Endothelial cell of umbilical vein (primary cell): ENCODE measurements around the gene F5. TPM values are rescaled to one million over a fixed set of nuclear protein-coding genes. Genes with fewer than 3 reads are reported as not detected.

Experiments
- BruUV-seq: library from RNA; stranded (reverse); fragments of 400-500 nt; replicated peaks from 2 replicates; lab custom pipeline; 2021; lab: Mats Ljungman, UMichigan
- CTCF ChIA-PET: fragments of 300-600, 350-600 bp; sonication (Branson Sonifier 250); formaldehyde crosslinking; loops from one replicate; lab custom pipeline; 2021; ENCODE audit warnings: antibody characterized with exemption, inconsistent platforms; lab: Charles Lee
- POLR2A ChIA-PET: fragments of 300-600, 350-600 bp; sonication (Branson Sonifier 250); formaldehyde crosslinking; loops from one replicate; lab custom pipeline; 2021; ENCODE audit warnings: antibody characterized with exemption, inconsistent platforms; lab: Charles Lee
- DNase-seq: peaks from one replicate; pipeline ENCODE4 v3.0.0-alpha.2; 2011; ENCODE audit warnings: low read depth, low spot score
- FAIRE-seq: peaks from 2 replicates; lab custom pipeline; 2011; peaks lifted over from hg19 to GRCh38; lab: Jason Lieb, UNC
- H2AFZ ChIP-seq: 2 replicates; pipeline ENCODE4 v1.6.0; 2012; ENCODE audit warnings: low read depth, low read length, control low read depth, inconsistent platforms
- H3K27ac ChIP-seq: 2 replicates; pipeline ENCODE4 v1.5.1; 2011; ENCODE audit warnings: low read depth, mild to moderate bottlenecking, control low read depth, low read length, moderate library complexity; ENCODE audit not compliant: insufficient read depth
- H3K27me3 ChIP-seq, 2 experiments: 2 replicates each; pipeline versions ENCODE4 v1.6.0 to v1.6.1; 2011; ENCODE audit warnings: low read length in 2 of 2, mixed read lengths in 1 of 2; ENCODE audit not compliant: control insufficient read depth in 2 of 2, insufficient read depth in 2 of 2
- H3K36me3 ChIP-seq, 2 experiments: 2 replicates in 1 of 2; 3 replicates in 1 of 2; pipeline ENCODE4 v1.5.1; 2011; ENCODE audit warnings: low read length in 2 of 2, mild to moderate bottlenecking in 1 of 2, moderate library complexity in 1 of 2; ENCODE audit not compliant: control insufficient read depth in 2 of 2, insufficient read depth in 2 of 2; ENCODE audit errors: extremely low read depth in 1 of 2
- H3K4me1 ChIP-seq: 3 replicates; pipeline ENCODE4 v1.5.1; 2011; ENCODE audit warnings: mild to moderate bottlenecking, low read length; ENCODE audit not compliant: control insufficient read depth, insufficient read depth; ENCODE audit errors: extremely low read depth
- H3K4me2 ChIP-seq: 2 replicates; pipeline ENCODE4 v1.6.1; 2011; ENCODE audit warnings: low read length, control low read depth, mixed read lengths; ENCODE audit not compliant: insufficient read depth
- H3K4me3 ChIP-seq, 3 experiments: fragments of 200-600 bp in 1 of 3; sonication (generic), shearing (Covaris generic) in 1 of 3; replicated peaks in 1 of 3; 2 replicates each; pipeline ENCODE4 v1.5.1; 2011 to 2016; ENCODE audit warnings: control low read depth in 3 of 3, low read length in 3 of 3, mild to moderate bottlenecking in 2 of 3, inconsistent platforms in 1 of 3, low read depth in 1 of 3, moderate library complexity in 1 of 3; ENCODE audit not compliant: insufficient read depth in 1 of 3
- H3K79me2 ChIP-seq: 2 replicates; pipeline ENCODE4 v1.6.0; 2012; ENCODE audit warnings: low read length, inconsistent platforms; ENCODE audit not compliant: control insufficient read depth, insufficient read depth
- H3K9ac ChIP-seq: replicated peaks from 2 replicates; pipeline ENCODE3; 2011; ENCODE audit warnings: low read length, control low read depth; ENCODE audit not compliant: insufficient read depth; ENCODE audit errors: extremely low read depth
- H3K9me1 ChIP-seq: replicated peaks from 3 replicates; pipeline ENCODE4 v1.6.0; 2011; ENCODE audit warnings: mild to moderate bottlenecking, low read length; ENCODE audit not compliant: control insufficient read depth, insufficient read depth; ENCODE audit errors: extremely low read depth
- H3K9me3 ChIP-seq: replicated peaks from 2 replicates; pipeline ENCODE4 v1.5.1; 2012; ENCODE audit warnings: low read length, inconsistent platforms; ENCODE audit not compliant: control insufficient read depth, insufficient read depth
- H4K20me1 ChIP-seq: replicated peaks from 2 replicates; pipeline ENCODE3; 2011; ENCODE audit warnings: mild to moderate bottlenecking, low read length; ENCODE audit not compliant: control insufficient read depth, insufficient read depth; ENCODE audit errors: extremely low read depth
- EZH2 ChIP-seq: IDR thresholded peaks from 2 replicates; pipeline ENCODE4 v1.6.1; 2012; ENCODE audit warnings: borderline replicate concordance, low read depth, mild to moderate bottlenecking, moderate library complexity, low read length, inconsistent platforms; ENCODE audit not compliant: severe bottlenecking
- FOS ChIP-seq: IDR thresholded peaks from 2 replicates; pipeline ENCODE4 v1.6.1; 2011; ENCODE audit warnings: mild to moderate bottlenecking, low read length, moderate library complexity, borderline replicate concordance; ENCODE audit not compliant: insufficient read depth
- GATA2 ChIP-seq: IDR thresholded peaks from 2 replicates; pipeline ENCODE4 v1.7.0; 2011; ENCODE audit warnings: low read depth, mild to moderate bottlenecking, moderate library complexity, mixed read lengths, low read length; ENCODE audit not compliant: insufficient read length, insufficient read depth
- JUN ChIP-seq: IDR thresholded peaks from 2 replicates; pipeline ENCODE4 v1.6.1; 2011; ENCODE audit warnings: borderline replicate concordance, low read depth; ENCODE audit not compliant: insufficient read length, insufficient read depth
- MYC ChIP-seq: IDR thresholded peaks from one replicate; pipeline ENCODE4 v1.6.1; 2011; ENCODE audit warnings: mild to moderate bottlenecking, low read depth, low read length
- POLR2A ChIP-seq: IDR thresholded peaks from 2 replicates; pipeline ENCODE4 v1.6.1; 2012; ENCODE audit warnings: low read depth, mild to moderate bottlenecking, control low read depth, low read length
- POLR2AphosphoS5 ChIP-seq: IDR thresholded peaks from 2 replicates; pipeline ENCODE4 v1.6.1; 2012; ENCODE audit warnings: low read depth, mild to moderate bottlenecking, control low read depth, low read length, moderate library complexity; ENCODE audit not compliant: insufficient read depth
- dilution Hi-C: fragments of 300-500 bp; cut with MboI; formaldehyde crosslinking; loops from one replicate; pipeline ENCODE4 v1.15.0; 2019; ENCODE audit warnings: low sequenced_read_pairs; ENCODE audit not compliant: extremely low pct_ligation_motif_present
- intact Hi-C: fragments of 100-400 bp; cut with micrococcal nuclease; formaldehyde crosslinking; loops from one replicate; pipeline ENCODE4 v1.10.0; 2022
- polyA plus RNA-seq, 4 experiments: library from polyadenylated mRNA; depleted of rRNA in 3 of 4; stranded (reverse) in 3 of 4; unstranded in 1 of 4; fragments of >200 nt; gene quantifications; 2 replicates each; pipeline versions ENCODE4 v1.2.1 to v1.2.3, GENCODE V29; 2011 to 2012; ENCODE audit warnings: missing spikeins in 1 of 4
- total RNA-seq: library from RNA; stranded (reverse); gene quantifications from 2 replicates; pipeline ENCODE4 v1.2.3, GENCODE V29; 2021
- TF ChIP-seq, protein P1 (sequence below): IDR thresholded peaks from 2 replicates; pipeline ENCODE4 v1.6.1; 2011; ENCODE audit not compliant: insufficient read depth, insufficient read length
- TF ChIP-seq, protein P2 (sequence below), 2 donors: IDR thresholded peaks; 1 replicate in 1 of 2; 2 replicates in 1 of 2; pipeline ENCODE4 v1.5.1; 2011; ENCODE audit warnings: low read length in 2 of 2, mild to moderate bottlenecking in 2 of 2, moderate library complexity in 2 of 2, control low read depth in 1 of 2, inconsistent platforms in 1 of 2, low read depth in 1 of 2; ENCODE audit not compliant: insufficient read depth in 1 of 2; ENCODE audit errors: extremely low read depth in 1 of 2

The F5 gene
- total and polyA plus RNA-seq, 2 donors (not counting 3 experiments of a cell fraction or from before 2014, with no cell fraction given): not detected

DNA sequence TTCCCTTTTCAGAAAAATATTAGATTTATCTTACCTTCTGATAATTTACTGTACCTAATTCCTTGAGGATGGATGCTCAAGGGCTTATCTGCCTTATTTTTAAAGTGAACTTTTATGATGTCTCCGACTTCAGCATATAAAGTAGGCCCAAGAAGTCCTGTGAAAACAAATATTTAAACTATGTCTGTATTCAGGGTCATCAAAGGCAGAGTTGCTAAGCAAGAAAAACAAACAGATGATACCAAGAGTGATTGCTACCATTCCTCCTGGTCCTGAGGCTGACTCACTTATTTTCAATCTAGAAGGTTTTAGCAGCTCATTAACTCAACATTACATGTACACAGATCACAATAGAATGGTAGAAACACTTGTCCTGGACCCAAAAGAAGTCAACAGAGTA, 14.1 kb downstream of the F5 start:
- H4K20me1 ChIP-seq: no peaks in the 10 kb centered on the region
- H3K79me2 ChIP-seq: no peaks in the 10 kb centered on the region
- no peak for FAIRE-seq
- intact Hi-C loops (no loop called here), dilution Hi-C loops (no loop called here)
- no peak overlapping the region for H2AFZ ChIP-seq
- H3K4me2 ChIP-seq: no peak overlapping the region
- H3K27ac ChIP-seq: no peak overlapping the region
- TF ChIP-seq, protein P1, sequence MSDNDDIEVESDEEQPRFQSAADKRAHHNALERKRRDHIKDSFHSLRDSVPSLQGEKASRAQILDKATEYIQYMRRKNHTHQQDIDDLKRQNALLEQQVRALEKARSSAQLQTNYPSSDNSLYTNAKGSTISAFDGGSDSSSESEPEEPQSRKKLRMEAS: no peak
- TF ChIP-seq EZH2 (no peak), POLR2AphosphoS5 (no peak), POLR2A (no peak), MYC (no peak), JUN (no peak), FOS (no peak), GATA2 (no peak)
- TF ChIP-seq, protein P2, sequence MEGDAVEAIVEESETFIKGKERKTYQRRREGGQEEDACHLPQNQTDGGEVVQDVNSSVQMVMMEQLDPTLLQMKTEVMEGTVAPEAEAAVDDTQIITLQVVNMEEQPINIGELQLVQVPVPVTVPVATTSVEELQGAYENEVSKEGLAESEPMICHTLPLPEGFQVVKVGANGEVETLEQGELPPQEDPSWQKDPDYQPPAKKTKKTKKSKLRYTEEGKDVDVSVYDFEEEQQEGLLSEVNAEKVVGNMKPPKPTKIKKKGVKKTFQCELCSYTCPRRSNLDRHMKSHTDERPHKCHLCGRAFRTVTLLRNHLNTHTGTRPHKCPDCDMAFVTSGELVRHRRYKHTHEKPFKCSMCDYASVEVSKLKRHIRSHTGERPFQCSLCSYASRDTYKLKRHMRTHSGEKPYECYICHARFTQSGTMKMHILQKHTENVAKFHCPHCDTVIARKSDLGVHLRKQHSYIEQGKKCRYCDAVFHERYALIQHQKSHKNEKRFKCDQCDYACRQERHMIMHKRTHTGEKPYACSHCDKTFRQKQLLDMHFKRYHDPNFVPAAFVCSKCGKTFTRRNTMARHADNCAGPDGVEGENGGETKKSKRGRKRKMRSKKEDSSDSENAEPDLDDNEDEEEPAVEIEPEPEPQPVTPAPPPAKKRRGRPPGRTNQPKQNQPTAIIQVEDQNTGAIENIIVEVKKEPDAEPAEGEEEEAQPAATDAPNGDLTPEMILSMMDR (IDR thresholded peaks at IDR 0.05; ENCODE audit: extremely low read depth in 1 of 2, insufficient read depth in 1 of 2, low read depth in 1 of 2, low read length in 2 of 2): no peak
- no peaks in the 10 kb centered on the region for H3K9me3 ChIP-seq
- no TSS peak for BruUV-seq
- no peak overlapping the region for H3K9ac ChIP-seq
- H3K4me1 ChIP-seq: no peaks in the 10 kb centered on the region
- peak; percentile 5 for DNase-seq
- H3K9me1 ChIP-seq: no peaks in the 10 kb centered on the region
- H3K27me3 ChIP-seq: no peaks in the 10 kb centered on the region
- ChIA-PET POLR2A (no interaction called here), CTCF (no interaction called here)
- H3K36me3 ChIP-seq: no peaks in the 10 kb centered on the region
- no peak overlapping the region for H3K4me3 ChIP-seq
